A375 (cell line): ENCODE results near the gene NXT1. TPM values are rescaled to one million over a fixed set of nuclear protein-coding genes. Genes with fewer than 3 reads are reported as not detected.

Source experiments
- small RNA-seq: library from RNA; depleted of rRNA; stranded (forward); fragments of <200 nt; gene quantifications from one replicate; pipeline ENCODE3, GENCODE V24; 2014
- total RNA-seq: library from RNA; depleted of rRNA; stranded (reverse); fragments of >200 nt; shearing (Covaris generic); gene quantifications from 2 replicates; pipeline ENCODE4 v1.2.3, GENCODE V29; 2014; rRNA removed

The NXT1 gene
- total RNA-seq: 69.4 and 73.5 TPM in 2 replicates

GRCh38 chr20:23350196-23350903, at the start of gene NXT1:
Gene NXT1 (plus strand): TSS chr20:23350791. CDS start chr20:23354042, 3,251 bp downstream.

GRCh38 chr20:23361476-23362391, 11.1 kb downstream of the NXT1 start, which contains the start of gene GZF1:
Gene GZF1 (plus strand): TSS chr20:23362182. CDS start chr20:23364384, 2,202 bp downstream.

Small RNA genes within 50 kb of the gene (small RNA-seq; reads per million reads assigned to genes)
- gene RNA5SP479: not detected

Other genes starting within 250 kb of the NXT1 start
- 12.4 and 16.4 TPM in 2 replicates for gene GZF1, start 11.4 kb downstream of the NXT1 start, total RNA-seq
- gene NAPB, start 70.7 kb downstream of the NXT1 start, total RNA-seq: 2.4 and 3.3 TPM in 2 replicates
- gene CSTL1, start 88.9 kb downstream of the NXT1 start, total RNA-seq: not detected in 2 replicates
- not detected in 2 replicates for gene CST11, start 102.1 kb downstream of the NXT1 start, total RNA-seq
- not detected in 2 replicates for gene CST8, start 140.3 kb downstream of the NXT1 start, total RNA-seq
- gene CST9L, start 217.7 kb downstream of the NXT1 start, total RNA-seq: not detected in 2 replicates